Embryonic facial prominence (tissue), 1 donor: Measurements from ENCODE around the gene FBXL16.

Source experiments
- DNase-seq: peaks from one replicate; pipeline ENCODE4 v3.0.0-alpha.2; 2016; ENCODE audit errors: extremely low spot score

FBXL16 gene

DNA sequence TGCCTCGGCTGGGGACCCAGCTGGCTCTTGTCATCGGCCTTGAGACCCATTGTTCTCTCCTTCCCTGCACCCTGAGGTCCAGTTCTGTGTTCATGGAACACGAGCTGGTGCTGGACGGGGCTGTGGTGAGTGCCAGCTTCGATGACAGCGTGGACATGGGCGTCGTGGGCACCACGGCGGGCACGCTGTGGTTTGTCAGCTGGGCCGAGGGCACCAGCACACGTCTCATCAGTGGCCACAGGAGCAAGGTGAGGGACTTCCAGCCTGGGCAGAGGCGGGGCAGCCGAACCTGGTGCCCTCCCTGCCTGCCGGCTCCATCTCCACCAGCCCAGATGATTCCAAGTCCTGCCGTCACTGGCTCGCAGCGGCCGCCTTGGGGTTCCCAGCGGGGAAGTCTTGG, 43.0 kb downstream of the FBXL16 start:
- DNase-seq: no peak

DNA sequence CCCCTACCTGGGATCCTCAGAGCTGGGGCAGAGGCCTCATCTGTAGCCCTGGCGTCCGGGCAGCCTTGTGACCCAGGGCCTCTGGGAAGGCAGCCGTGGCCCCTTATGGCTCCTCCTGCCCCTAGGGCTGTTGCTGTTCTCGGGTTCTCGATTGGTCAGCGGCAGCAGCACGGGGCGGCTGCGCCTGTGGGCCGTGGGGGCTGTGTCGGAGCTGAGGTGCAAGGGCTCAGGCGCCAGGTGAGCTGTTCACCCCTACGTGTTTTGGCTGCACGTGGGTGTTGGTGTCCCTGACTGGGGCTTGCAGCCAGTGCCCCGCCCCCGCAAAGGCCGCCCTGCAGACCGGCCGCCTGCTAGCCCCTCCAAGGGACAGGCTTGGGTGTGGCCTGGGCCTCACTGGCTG, 43.5 kb downstream of the FBXL16 start:
- DNase-seq: no peak

DNA sequence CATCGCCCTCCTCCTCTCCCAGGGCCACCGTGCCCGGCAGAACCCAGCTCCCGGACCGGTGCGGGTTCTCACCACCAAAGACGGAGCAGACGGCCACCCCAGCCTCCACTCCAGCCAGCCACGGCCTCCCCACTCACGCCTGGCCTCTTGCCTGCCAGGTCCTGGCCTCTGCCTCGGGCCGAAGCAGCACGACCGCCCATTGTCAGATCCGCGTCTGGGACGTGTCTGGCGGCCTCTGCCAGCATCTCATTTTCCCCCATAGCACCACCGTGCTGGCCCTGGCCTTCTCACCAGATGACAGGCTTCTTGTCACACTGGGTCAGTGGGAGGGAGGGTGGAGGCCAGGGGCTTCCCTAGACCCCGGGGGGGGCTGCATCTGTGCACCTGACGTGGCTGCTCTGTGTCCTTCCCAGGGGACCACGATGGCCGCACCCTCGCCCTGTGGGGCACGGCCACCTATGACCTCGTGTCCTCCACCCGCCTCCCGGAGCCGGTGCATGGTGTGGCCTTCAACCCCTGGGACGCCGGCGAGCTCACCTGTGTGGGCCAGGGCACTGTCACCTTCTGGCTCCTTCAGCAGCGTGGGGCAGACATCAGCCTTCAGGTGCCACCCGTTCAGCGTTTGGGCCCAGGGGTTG, 44.3 kb downstream of the FBXL16 start:
- DNase-seq: no peak

DNA sequence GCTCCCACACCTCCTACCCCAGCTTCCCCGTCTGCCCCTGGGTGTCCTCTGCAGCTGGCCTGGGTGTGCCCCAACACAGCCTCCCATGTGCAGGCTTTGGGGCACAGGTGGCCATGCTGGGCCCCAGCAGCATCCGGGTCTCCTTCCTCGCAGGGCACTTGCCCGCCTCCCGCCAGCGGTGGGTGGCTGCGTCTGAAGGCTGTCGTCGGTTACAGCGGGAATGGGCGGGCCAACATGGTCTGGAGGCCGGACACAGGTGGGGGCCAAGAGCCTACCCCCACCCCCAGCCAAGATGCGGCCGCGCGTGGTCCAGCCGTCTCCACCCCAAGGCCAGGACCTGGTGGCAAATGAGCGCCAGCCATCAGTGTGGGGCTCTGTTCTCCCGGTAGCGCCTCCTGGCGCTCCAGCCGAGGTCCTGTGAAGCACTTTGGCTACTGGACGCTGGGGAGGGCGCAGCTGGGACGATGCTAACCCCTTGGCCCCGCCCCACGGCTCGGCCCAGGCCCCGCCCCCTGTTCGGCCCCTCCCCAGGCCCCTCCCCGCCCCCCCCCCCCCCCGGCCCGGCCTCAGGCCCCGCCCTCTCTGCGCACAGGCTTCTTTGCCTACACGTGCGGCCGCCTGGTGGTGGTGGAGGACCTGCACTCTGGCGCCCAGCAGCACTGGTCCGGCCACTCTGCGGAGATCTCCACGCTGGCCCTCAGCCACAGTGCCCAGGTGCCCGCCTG, 45.0 kb downstream of the FBXL16 start:
- DNase-seq: peak; percentile 29

DNA sequence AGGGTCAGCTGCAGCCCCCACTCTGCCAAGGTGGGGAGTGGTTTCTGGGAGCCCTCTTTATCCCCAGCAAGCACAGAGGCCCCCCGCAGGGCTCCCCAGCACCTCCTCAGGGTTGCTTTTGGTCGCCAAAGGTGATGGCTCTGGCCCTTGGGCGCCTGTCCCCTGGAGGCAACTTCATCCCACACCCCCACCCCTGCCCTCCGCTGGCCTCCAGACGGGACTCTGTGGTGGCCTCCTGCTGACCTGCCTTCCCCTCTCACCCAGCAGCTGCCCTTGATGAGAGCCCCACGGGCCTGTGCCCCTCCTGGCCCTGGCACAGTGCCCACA, 45.5 kb downstream of the FBXL16 start:
- no peak for DNase-seq

DNA sequence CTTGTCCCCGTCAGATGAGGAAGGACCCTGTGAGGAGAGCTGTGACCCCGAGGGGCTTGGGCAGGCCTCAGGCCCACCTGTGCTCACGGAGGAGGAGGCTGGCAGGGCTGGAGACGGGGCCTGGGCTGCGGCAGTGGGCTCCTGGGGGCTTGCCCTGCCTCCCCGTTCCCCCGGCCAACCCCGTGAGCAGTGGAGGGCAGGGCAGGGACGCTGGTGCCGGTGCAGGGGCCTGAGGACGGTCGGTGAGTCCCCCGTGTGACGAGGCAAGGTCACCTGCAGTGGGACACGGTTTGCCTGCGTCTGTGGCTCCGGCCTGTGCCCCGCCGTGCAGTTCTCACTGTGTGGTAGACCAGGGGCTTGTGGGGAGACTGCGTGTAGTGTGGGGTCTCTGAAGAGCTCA, 46.0 kb downstream of the FBXL16 start:
- no peak for DNase-seq

DNA sequence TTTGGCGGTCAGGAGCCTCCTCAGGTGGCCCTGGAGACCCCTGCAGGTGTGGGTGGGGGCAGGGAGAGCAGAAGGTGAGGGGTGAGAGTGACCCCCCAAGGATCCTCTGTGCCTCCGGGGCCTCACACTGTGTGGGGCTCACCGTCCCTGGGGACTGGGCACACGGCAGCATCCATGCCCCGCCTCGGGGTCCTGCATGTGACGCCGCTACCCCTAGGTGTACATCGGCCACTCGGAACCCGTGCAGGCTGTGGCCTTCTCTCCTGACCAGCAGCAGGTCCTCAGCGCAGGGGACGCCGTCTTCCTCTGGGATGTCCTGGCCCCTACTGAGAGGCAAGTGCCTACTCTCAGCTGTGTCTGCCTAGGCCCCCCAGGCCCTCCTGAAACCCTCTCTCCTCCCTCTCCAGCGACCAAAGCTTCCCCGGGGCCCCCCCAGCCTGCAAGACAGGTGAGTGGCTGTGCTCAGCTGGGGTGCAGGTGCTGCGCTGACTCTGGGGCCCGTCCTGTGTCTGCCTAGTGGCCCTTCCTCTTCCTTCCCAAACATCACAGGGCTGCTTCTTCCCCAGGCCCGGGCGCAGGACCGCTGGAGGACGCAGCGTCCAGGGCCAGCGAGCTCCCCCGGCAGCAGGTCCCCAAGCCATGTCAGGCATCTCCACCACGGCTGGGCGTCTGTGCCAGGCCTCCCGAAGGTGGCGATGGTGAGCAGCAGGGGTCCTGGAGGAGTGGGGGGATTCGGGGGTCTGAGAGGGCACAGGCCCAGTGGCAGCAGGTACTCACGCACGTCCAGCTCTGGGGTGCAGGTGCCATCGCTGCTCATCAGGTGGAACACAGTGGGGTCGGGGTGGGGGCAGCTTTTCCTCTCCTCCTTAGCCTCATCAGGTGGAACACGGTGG, 46.7 kb downstream of the FBXL16 start:
- no peak for DNase-seq

DNA sequence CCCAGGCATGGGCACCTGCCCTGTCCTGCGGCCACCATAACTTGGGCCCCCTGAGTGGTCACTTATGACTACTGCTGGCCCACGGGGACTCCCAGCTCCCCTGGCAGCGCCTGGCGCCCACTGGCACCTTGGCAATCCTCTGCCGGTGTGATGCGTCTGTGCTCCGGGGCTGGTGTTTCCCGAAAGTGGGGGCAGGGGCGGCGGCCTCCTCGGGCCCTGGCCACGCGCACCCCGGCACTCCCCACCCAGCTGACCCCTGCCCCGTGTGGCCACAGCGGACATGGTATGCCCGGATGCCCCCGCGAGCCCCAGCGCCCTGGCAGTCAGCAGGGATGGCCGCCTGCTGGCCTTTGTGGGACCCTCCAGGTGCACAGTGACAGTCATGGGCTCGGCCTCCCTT, 48.1 kb downstream of the FBXL16 start:
- DNase-seq: no peak

DNA sequence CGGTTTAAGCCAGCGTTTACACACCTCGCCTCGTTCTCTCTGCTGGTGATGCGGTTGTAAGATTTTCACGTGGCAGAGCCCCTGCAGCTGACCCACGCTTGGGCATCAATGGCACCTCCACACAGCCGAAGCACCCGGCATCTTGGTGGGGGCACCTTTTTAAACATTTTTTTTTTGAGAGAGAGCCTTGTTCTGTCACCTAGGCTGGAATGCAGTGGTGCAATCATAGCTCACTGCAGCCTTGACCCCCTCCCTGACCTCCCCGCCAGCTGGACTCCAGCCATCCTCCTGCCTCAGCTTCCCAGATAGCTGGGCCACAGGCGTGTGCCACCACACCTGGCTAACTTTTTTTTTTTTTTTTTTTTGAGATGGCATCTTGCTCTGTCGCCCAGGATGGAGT, 51.6 kb downstream of the FBXL16 start:
- no peak for DNase-seq

DNA sequence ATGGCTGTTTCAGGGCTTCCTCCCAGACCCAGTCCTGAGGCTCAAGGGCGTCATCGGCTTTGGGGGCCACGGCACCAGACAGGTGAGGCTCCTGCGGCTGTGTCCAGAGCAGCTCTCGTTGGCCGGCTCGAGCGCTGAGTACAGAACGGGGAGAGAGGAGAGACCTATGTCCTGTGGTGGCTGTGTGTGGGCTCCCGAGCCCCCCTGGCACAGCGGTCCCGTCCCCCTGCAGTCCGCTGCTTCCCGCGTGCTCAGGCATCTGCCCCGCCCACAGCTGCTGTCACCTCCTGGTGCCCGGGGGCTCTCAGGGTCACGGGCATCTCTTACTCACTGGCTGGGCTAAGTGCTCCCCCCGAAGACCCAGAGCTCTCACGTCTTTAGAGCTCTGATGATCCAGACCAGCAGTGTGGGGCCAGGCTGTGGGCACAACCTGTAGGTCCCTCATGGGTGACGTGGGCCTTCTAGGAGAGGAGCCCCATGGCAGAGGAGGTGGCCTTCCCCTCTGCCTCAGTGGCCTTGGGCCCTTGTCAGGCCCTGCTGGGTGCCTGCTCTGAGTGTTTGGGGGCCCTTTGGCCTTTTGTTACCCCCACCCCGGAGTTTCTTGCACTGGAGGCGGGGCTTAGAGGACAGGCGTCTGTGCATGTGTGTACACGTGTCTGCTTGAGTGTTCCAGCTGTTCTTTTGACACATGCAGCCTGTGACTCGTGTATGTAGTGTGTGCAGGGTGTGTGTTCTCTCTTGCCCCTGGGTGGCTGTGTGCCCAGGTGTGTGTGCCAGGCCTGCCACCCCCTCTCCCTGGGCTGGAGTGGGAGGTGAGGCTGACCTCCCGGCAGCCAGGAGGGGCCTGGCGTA, 52.9 kb downstream of the FBXL16 start:
- no peak for DNase-seq

DNA sequence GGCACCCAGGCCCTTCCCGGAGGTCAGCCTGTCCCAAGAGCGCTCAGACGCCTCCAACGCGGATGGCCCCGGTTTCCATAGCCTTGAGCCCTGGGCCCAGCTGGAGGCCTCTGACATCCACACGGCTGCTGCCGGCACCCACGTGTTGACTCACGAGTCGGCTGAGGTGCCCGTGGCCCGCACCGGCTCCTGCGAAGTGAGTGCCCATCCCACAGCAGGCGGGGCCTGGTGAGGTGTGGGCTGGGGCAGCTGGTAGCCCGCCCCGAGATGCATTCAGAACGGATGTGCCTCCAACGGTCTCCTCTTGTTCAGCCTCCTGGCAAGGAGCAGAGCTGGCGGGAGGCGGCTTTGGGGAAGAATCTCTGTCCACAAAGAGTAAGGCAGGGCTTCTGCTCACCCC, 53.8 kb downstream of the FBXL16 start:
- no peak for DNase-seq

DNA sequence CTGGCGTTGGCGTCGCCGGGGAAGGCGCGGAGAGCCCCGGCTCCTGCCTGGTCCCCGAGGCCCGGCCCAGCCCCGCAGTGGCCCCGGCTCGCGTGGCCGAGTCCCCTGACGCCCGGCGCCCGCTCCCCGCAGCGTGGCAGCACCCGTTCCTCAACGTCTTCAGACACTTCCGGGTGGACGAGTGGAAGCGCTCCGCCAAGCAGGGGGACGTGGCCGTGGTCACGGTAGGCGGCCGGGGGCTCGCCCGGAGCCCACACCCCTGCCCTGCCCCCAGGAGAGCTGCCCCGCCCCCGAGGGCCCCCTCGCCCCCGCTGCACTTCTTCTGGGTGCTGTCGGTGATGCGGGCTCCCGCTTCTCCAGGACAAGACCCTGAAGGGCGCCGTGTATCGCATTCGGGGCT, 56.0 kb downstream of the FBXL16 start:
- DNase-seq: no peak

DNA sequence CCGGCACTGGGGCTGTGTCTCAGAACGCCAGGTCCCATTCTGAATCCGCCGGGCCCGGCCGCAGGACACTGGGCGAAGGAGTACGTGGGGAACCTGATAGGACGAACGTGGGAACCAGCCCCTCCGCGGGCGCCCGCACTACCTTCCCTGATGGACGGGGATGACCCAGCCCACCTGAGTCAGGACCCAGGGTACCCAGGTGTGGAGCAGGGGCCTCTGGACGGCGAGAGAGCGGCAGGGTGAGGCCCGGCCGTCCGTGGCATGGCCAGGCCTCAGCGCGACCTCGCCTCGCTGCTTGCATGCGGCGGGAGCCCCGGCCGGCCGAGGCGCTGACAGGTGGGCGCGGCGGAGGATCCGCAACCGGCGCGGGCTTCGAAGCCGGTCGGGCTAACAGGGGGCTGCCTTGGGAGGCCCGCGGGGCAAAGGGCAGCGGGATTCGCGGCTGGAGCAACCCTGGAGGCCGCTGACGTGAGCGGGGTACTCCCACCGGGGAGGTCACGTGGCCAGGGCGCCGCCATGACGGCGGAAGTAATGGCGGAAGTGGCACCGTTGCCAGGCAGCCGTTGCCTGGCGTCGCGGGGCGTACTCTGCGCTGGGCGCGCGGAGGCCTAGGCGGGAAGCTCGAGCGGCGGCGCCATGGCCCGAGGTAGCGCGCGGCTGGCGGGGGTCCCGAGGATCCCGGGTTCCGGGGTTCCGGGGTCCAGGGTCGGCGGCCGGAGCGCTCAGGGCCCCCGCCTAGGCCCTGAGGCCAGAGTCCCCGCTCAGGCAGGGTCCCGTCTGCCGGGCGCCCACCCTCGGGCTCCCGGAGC, 56.6 kb downstream of the FBXL16 start, which contains the start of gene WDR90:
Gene WDR90 (plus strand): TSS at position 585 of the 809 bp plus-strand sequence. CDS start 52 bp downstream, at position 637.
- DNase-seq: peak; percentile 80

DNA sequence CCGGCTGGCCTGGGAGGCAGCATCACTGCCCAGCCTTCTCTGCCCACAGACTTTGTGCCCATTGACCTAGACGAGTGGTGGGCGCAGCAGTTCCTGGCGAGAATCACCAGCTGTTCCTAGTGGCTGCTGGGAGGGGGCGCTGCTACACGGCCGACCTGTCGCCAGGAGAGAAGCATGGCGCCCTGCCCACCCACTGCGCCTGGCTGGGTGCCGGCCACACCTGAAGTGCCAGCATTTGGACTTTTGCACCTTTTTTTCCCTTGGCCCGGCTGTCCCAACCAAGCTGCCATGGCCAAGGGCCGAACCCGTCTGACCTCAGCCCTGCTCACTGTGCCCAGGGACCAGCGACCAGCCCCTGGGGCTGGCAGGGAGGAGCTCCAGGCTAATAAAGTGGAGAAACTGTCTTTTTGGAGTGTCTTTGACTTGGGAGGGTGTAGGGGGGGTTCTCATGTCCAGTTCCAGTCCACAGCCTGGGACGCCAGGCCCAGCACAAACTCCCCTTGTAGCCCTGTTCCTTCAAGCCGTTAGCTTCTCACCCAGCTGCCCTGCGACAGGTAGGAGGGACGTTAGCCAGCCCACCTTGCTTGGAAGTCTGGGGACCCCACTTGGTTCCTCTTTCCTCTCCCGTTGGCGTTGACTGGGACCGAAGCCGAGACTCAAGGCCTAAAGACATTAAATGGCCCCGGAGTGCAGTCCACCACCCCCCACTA, 57.4 kb downstream of the FBXL16 start:
- no peak for DNase-seq

DNA sequence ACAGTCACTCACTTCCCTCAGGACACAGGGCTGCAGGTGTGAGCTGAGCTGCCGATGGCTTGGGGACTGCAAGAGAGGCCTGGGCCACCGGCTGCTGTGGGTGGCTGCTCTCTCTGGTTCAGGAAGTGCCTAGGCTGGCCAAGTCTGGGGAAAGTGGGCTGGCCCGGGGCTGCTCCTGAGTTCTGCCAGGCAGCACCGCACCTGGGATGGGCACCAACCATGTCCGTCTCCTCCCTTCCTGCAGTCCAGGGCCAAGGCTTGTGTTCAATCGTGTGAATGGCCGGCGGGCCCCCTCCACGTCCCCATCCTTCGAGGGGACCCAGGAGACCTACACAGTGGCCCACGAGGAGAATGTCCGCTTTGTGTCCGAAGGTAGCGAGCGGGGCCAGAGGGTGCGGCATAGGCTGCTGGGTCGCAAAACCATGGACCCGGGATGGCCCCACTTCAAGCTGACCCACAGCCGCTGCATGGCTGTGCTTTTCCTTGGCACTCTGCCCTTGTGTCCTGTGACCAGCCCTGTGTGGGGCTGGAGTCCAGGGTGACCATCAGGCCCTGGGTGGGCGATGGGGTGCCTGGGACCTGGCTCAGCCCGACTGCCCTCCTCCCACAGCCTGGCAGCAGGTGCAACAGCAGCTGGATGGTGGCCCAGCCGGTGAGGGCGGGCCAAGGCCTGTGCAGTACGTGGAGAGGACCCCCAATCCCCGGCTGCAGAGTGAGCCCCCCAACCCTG, 58.3 kb downstream of the FBXL16 start:
- no peak for DNase-seq

DNA sequence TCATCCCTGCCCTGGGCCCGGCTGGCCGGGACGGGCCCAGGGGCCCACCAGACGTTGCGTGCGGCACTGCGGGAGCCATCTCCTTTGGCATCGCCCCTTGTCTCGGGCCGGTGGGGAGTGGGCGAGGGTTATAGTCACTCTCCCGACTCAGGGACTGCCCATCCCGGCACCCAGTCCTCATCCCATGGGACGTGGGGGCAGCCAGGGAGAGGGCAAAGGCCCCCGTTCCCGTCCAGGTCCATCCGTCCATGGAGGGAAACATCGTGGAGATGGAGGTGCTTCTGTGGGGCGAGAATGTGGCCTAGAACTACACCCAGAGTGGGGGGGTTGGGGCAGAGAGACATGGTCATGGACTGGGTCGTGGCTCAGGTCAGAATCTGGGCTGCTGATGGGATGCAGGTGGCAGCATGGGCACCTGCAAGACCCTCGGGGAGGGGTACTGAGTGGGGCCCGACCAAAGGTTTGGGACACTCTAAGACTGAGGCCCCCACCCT, 58.9 kb downstream of the FBXL16 start:
- DNase-seq: no peak

DNA sequence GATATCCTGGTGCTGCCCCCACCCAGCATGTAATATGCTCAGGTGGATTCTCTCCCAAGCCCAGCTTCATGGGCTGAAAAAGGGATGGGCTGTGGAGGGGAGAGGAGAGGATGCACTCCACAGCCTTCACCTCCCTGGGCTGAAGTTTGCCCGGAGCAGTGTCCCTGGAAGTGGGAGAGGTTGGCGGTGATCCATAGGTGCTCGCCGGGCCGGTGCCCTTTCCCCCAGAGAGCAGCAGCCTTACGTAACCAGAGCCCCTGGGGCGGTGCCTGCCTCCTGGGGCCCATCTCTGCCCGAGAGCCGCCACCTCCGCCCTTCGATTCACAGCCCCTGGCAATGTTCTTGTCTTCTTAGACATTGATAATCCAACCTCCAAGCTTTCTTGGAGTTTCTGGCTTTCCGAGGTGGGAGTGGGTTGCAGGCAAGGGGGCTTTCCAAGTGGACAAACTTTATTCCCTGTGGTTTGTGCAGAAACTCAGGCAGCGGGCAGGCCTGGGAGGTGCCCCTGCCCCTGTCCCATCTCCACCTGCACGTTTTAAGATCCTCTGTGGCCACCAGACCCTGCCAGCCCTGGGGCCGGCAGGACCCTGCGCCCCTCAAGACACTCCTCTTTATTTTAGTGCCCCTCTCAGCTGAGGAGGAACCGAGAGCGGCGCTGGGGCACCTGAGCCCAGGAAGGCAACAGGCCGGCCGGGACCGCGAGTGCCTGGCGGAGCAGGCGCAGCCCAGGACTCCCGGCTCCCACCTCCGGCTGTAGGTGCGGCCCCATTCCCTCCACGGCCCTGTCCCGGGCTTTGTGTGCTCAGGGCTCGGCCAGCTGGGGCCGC, 59.5 kb downstream of the FBXL16 start:
- no peak for DNase-seq

DNA sequence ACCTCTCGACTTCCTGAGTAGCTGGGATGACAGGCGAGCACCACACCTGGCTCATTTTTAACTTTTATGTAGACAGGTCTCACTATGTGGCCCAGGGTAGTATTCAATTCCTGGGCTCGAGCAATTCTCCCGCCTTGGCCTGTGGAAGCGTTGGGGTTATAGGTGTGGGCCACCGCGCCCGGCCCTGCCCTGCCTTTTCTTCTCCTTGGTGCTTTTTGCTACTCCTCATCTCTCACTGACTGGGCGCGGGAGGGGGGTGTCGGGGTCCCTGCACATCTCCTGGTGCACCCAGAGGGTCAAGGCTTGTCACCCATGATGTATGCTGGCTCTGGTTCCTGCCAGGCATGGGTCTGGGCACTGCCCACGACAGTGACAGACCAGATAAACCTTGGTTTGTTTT, 61.0 kb downstream of the FBXL16 start:
- DNase-seq: no peak

DNA sequence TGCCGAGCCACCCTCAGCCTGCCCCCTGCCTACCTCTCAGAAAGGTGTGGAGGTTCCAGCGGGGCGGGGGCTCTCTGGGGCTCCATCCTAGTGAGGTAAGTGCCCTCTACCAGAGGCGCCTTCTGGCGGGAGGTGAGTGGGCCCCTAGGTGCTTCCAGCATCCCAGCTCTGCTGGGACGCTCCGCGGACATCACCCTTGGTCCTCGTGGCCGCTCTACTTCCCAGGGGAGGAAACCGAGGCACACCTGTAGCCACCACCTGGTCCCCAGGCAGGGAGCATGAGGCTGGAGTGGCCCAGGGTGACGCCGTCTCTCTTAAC, 62.6 kb downstream of the FBXL16 start:
- DNase-seq: no peak
